Inflammatory macrophage treated with lipopolysaccharide for 1 hour (primary cell): Measurements from ENCODE around the gene BRI3BP.

Source experiments
- DNase-seq, 2 donors: peaks; one replicate each; pipeline ENCODE4 v3.0.0-alpha.2; 2020 to 2022

BRI3BP gene, protein sequence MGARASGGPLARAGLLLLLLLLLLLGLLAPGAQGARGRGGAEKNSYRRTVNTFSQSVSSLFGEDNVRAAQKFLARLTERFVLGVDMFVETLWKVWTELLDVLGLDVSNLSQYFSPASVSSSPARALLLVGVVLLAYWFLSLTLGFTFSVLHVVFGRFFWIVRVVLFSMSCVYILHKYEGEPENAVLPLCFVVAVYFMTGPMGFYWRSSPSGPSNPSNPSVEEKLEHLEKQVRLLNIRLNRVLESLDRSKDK

GRCh38 chr12:124993626-124994436 is at the start of gene BRI3BP:
TSS of gene BRI3BP (plus strand) at chr12:124993645. CDS start at chr12:124993791, 146 bp downstream.
- peak in 1 of 2 donors; percentile 30 for DNase-seq

- DNase-seq: no peak
Measured at GRCh38 chr12:124946447-124946793, 47.0 kb upstream of the BRI3BP start.

- no peak for DNase-seq
Measured at GRCh38 chr12:124947013-124947412, 46.4 kb upstream of the BRI3BP start.

- no peak for DNase-seq
Measured at GRCh38 chr12:124947561-124948398, 45.7 kb upstream of the BRI3BP start.

GRCh38 chr12:124949066-124949465 is 44.4 kb upstream of the BRI3BP start:
- DNase-seq: no peak

DNA sequence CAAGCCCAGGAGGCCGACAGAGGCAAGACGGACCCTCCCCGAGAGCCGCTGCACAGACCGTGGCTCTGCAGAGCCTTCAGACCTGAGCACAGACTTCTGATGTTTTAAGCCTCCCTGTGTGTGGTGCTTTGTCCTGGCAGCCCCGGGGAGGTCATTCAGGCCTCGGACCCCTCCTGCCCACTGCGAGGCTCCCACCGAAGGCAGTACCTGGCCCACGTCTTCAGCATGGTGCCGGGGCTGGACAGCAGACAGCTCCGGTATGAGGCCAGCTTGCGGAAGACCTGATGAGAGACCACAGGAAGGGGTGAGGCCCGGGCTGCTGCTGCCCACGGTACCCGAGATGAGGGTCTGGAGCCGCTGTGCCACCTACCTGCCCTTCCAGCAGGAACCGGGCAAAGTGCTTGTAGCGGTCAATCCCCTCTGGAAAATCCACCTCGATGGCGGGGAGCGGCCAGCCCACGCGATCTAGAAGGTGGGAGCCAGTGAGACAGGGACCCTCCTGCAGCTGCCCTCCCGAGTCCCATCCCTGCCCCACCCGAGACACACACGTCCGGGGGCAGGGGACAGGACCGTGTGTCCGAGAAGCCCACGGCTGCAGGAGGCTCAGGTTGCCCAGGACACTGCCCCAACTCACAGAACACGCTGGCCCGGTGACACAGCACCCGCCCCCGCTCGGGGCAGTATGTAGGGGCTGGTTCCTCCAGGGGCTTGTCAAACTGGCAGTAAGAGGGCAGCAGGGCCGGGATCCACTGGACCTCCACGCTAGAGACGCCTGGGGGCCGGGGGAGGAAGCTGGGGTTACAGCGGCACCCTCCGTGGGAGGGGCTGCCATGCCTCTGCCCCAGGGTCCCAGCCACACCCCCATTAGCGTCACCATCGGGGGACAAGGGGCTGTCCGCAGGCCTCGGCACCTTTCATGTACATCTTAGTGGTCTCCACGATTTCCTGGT is 43.4 kb upstream of the BRI3BP start:
- no peak for DNase-seq

GRCh38 chr12:124952295-124952694 is 41.1 kb upstream of the BRI3BP start:
- no peak for DNase-seq

DNA sequence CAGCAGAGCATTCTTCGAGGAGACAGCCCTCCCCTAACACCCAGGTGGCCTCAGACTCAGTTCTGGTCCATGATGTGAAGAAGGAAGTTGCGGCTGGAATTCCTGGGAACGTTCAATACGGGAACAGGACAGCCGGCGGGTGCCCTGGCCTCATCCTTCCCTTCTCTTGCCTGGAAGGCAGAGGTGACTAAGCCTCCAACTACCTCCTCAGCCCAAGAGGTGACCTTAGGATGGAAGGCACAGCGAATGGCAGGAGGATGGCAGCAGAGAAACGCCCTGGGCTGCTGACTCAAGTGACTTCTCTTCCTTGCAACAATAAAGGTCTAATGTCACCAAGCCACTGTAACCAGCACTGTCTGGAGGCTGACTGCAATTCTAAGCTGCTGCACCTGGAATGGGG is 40.6 kb upstream of the BRI3BP start:
- DNase-seq: no peak

DNA sequence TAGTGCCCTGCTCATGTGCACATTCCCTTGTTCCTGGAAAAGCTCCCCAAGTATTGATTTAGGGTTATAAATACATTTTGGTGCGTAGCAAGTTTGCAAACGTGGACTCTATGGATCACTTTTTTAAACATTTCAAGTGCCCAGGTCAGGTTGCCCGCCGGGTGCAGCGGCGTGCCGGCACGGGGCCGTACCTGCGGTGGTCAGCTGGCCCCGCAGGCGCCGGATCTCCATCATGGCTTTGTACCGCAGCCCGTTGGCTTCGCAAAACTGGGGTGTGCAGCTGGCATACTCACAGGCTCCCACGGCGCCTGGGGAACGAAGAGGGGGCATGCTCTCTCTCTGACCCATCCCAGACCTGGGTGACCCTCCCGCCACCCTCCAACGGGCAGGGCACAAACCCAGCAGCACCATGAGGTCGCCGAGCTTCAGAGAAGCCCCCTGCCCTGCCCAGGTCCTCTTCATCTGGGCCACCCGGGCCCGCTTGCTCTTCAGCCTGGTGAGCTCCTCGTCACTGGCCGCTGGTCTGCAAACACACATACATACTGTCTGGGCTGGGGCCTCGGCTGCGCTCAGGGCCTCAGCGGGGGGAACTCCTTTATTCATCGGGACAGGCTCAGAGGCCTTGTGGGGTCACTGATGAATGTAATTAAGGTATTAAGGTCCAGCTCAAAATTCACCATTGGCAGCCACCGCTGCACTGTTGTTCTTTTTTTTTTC is 39.6 kb upstream of the BRI3BP start:
- no peak for DNase-seq

DNA sequence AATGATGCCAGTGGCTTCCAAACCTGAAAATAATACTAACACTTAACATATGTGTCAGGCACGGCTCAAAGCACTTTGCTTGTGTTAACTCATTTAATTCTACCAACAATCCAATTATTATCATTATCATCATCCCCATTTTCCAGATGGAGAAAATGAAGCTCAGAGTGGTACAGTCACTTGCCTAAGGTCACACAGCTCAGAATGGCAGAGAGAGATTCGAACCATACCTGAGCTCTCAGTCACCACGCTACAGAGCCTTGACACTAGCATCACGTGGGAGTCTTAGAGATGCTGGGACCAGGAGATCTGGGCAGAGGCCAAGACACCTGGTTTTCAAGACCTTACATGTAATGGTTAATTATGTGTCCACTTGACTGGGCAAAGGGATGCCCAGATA is 38.7 kb upstream of the BRI3BP start:
- DNase-seq: no peak

GRCh38 chr12:124956571-124956970 is 36.9 kb upstream of the BRI3BP start:
- no peak for DNase-seq

- no peak for DNase-seq
Measured at GRCh38 chr12:124961055-124961454, 32.4 kb upstream of the BRI3BP start.

- DNase-seq: peak; percentile 64 to 69
Measured at GRCh38 chr12:124963211-124963610, 30.2 kb upstream of the BRI3BP start.

- DNase-seq: no peak
Measured at GRCh38 chr12:124964251-124964650, 29.2 kb upstream of the BRI3BP start.

GRCh38 chr12:124964836-124965462 is 28.5 kb upstream of the BRI3BP start:
- DNase-seq: no peak

DNA sequence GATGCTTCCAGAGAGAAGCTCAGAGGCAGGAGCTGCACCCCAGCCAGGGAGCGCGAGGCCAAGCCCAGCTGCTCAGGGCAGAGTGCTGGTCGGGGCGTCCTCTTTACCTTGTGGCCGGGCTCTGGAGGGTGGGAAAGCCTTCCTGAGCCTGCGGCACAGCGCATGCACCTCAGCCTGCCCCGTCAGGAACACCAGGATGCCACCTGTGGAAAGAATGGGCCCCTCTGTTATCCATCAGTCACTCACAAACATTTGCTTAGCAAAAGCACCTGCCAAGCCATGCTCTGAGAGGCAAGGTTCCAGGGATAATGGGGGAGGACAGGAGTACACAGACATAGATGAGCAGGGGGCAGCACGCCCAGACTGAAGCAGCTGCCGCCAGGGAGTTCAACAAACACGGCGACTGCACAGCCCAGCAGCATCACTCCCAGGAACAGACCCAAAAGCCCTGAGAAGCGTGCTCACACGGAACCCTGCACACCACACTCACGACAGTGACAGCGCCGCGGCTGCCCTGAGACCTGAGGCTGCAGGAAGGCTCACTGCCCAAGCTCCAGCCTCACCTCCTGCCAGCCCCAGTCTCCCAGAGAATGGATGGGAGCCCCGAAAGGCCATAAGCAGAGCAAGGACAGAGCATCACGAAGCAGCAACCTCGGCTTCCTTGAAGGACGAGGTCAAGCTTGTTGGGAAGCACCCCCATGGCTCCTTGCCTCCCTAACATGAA is 26.3 kb upstream of the BRI3BP start:
- DNase-seq: no peak

DNA sequence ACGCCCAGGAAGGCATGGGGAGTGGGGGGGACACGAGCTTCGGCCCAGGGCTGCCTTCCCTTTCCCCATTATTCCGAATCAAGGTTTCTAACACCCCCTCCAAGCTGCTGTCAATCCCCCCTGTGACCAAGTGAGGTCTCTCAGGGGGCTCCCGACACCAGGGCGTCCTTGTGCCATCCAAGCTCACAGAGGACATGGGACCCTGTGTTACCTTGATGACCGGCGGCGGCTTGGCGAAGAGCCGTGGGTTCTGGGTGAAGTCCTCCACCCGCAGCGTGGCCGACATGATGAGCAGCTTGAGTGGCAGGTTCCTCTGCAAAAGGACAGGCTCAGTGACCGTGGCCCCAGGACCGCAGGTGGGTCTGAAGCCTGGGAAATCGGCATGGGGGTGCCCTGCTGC is 24.8 kb upstream of the BRI3BP start:
- no peak for DNase-seq

DNA sequence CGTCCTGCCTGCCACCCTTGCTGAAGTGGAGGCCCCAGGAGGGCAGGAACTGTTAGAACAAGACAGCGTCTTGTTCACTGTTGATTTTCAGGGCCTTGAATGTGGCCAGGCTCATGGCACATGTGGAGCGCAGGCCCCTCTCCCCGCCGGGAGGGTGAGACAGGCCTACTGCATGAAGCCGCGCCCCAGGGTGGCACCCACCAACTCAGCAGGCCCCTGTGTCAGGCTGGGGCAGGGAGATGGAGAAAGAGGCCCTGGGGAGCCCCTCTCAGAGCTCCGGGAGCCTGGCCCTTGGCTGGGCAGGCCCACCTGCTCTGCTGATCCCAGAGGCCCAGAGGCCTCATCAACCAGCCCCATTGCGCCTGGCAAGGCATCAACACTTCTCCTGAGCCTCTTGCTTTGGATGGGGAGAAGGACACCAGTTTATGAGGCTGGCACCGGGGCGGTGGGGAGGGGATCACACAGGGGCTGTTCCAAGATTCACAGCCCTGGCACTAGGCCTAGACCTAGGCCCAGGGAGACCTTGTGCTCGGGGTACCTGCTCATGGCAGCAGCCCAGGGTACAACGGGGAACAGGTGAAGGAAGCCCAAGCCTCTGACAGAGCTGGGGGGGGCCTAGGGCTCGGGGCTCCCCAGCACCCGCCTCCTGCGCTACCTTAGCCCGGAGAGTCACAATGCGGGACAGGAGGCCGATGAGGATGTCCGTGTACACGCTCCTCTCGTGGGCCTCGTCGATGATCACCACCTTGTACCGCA is 22.6 kb upstream of the BRI3BP start:
- DNase-seq: no peak

GRCh38 chr12:124971603-124972002 is 21.8 kb upstream of the BRI3BP start:
- no peak for DNase-seq

DNA sequence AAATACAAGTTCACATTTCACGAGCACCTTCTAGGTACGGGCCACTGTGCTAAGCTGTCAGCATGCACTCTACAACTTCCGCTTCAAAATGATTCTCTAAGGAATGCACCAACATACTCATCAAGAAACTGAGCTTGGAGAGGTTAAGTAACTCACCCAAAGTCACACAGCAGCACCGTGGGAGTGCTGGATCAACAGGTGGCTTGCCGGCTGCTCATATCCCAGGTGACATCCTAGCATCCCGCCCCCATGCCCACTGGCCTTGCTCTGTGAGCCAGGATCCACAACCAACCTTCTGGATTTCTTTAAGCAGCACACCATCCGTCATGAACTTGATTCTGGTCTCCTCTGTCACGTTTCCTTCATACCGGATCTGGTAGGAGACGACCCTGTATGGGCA is 21.2 kb upstream of the BRI3BP start:
- no peak for DNase-seq
